Left colon (tissue), 2 donors: Measurements from ENCODE around the gene ABT1. TPM values are rescaled to one million over a fixed set of nuclear protein-coding genes. Genes with fewer than 3 reads are reported as not detected.
A peak's percentile ranks its signal among the peaks of the same experiment; 100 is the strongest.

Source experiments
- ATAC-seq: fragments of 200-7000 bp; cut with Tn5 transposase; one replicate; pipeline ENCODE4 v1.9.1; 2020; ENCODE audit warnings: mild to moderate bottlenecking, moderate library complexity
- DNase-seq, 2 donors: peaks; one replicate each; pipeline ENCODE4 v3.0.0-alpha.2; 2020
- intact Hi-C, 2 donors: fragments of 100-400 bp; cut with DNase I in 1 of 2; cut with micrococcal nuclease in 1 of 2; formaldehyde crosslinking; loops; one replicate each; pipeline versions ENCODE4 v1.11.2 to v1.14.0; 2022; cut with DNase I, micrococcal nuclease
- total RNA-seq, 2 donors: library from RNA; stranded (reverse); fragmentation: NEBNext Ultra II Directional; extraction: Animal tissue kit (Norgen Biotek cat#: 25700); gene quantifications; one replicate each; pipeline ENCODE4 v1.2.1, GENCODE V29; 2021
- donor health status: DM: no; HTN: no; CAD: no.
- donor health status: DM: yes; HTN: yes; CAD: no.

The ABT1 gene
- total RNA-seq, 2 donors from 2014 or later, result 12.7 to 15.4 TPM

DNA sequence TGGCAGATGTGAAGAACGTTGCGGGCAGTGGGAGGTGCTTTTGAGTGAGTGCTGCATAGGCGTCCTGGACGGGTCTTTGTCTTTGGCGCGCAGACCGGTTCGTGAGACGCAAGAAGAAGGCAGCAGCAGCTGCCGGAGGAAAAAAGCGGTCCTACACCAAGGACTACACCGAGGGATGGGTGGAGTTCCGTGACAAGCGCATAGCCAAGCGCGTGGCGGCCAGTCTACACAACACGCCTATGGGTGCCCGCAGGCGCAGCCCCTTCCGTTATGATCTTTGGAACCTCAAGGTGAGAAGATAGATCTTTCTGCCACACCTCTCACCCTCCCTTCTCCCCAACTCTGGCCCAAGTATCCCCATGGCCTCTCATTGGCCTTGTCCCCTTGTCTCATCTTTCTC lies 1.1 kb downstream of the ABT1 start:
- no peak for ATAC-seq
- DNase-seq, result no peak
- intact Hi-C loops, result loop anchor here in 1 of 2 donors (5.0 kb wide), 1 partner anchor 256 kb away; no protein-coding TSS in a partner anchor

- DNase-seq, result no peak
- ATAC-seq, result no peak
- intact Hi-C loops, result loop anchor here in 1 of 2 donors (5.0 kb wide), 1 partner anchor 256 kb away; no protein-coding TSS in a partner anchor
These were observed 1.5 kb downstream of the ABT1 start for GRCh38 chr6:26598267-26598666.

GRCh38 chr6:26599134-26599533 lies 2.4 kb downstream of the ABT1 start:
- intact Hi-C loops, result loop anchor here in 1 of 2 donors (5.0 kb wide), 1 partner anchor 257 kb away; no protein-coding TSS in a partner anchor
- no peak for ATAC-seq
- DNase-seq, result no peak

DNA sequence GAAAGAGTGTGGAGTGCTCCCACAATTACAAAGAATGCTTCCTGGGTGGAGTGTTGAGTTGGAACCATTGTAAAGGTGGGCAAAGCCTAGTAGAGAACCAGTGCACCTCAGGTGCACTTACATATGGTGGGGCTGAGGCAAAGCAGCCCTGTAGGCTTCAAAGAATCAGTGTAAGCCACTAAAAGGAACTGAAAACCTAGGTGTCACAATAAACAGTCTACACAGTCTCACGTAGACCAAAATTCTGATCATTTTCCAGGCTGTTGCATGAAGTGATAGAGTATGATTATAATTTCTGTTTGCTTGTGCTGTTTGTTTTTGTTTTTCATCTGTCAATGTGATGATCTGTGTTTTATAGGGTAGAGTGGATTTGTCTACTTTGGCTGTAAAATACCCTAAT lies 2.8 kb downstream of the ABT1 start:
- no peak for DNase-seq
- intact Hi-C loops, result loop anchor here in 1 of 2 donors (5.0 kb wide), 1 partner anchor 257 kb away; no protein-coding TSS in a partner anchor
- ATAC-seq, result no peak

- ATAC-seq (no peak), DNase-seq (no peak)
- intact Hi-C loops, result no loop called here
These were observed 4.0 kb downstream of the ABT1 start for GRCh38 chr6:26600759-26601158.

GRCh38 chr6:26602262-26602661 lies 5.5 kb downstream of the ABT1 start:
- no peak for DNase-seq
- intact Hi-C loops, result no loop called here
- ATAC-seq, result no peak

DNA sequence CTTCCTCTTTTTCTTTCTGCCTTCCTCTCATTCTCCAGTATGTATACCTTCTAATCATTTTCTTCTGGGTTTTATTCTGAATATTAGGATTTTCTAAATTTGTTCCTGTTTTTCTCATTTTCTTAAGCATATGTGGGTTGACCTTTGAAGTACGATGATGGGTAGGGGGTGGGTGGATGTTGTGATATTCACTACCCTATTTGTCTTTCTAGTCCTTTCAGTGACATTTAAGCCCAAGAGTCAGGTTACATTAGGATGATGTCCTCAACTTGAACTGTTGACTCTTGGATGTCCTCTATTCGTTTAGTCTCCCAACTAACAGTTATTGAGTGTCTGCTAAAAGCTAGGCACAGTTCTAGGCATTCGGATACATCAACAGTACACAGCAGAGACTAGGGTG lies 7.3 kb downstream of the ABT1 start:
- intact Hi-C loops, result no loop called here
- ATAC-seq (no peak), DNase-seq (no peak)

- intact Hi-C loops, result loop anchor here in 1 of 2 donors (5.0 kb wide), 1 partner anchor 478 kb away; no protein-coding TSS in a partner anchor
- no peak for DNase-seq
These were observed 8.0 kb downstream of the ABT1 start for GRCh38 chr6:26604797-26605196.

GRCh38 chr6:26607434-26608230 lies 10.9 kb downstream of the ABT1 start:
- DNase-seq (peak in 1 of 2 donors; percentile 44), ATAC-seq (peak; percentile 88)
- intact Hi-C loops, result loop anchor here in 1 of 2 donors (5.0 kb wide), 1 partner anchor 475 kb away; no protein-coding TSS in a partner anchor

More at GRCh38 chr6:26604797-26605196, 8.0 kb downstream of the ABT1 start:
- ATAC-seq, result no peak

DNA sequence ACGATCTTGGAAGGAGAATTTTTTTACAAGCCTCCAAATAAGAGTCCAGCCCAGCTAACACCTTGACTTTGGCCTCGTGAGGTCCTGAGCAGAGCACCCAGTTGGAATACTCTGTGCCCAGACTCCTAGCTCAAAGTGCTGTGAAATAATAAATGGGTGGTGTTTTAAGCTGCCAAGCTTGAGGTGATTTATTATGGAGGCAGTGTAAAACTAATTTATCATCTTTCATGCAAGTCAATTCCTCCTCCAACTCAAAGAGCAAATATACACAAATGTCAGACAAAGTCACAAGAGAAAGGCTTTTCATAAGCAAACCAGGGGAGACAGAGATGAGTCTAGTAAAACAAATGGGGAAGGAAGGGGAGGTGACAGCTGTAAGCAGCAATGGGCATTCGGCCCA lies 12.7 kb downstream of the ABT1 start:
- intact Hi-C loops, result loop anchor here in 1 of 2 donors (5.0 kb wide), 1 partner anchor 473 kb away; no protein-coding TSS in a partner anchor
- DNase-seq (no peak), ATAC-seq (no peak)

DNA sequence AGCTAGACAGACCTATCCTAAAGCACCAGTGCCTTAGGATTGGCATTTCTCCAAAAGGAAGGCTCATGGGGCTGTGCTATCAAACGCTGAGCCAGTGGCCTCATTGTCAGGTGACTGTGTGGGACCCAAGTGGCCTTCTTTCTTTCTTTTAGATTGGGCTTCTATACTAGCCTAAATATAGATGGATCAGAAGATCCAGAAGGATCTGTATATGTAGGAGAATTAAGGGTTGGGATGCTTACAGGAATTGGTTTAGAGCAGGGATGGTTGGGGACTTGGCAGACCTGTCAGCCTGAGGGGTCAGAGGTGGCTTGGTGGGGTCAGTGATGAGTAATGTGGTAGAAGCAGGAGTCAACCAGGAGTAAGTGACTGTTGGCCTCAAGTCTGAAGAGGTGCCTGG lies 14.8 kb downstream of the ABT1 start:
- no peak for DNase-seq
- ATAC-seq, result no peak
- intact Hi-C loops, result no loop called here

DNA sequence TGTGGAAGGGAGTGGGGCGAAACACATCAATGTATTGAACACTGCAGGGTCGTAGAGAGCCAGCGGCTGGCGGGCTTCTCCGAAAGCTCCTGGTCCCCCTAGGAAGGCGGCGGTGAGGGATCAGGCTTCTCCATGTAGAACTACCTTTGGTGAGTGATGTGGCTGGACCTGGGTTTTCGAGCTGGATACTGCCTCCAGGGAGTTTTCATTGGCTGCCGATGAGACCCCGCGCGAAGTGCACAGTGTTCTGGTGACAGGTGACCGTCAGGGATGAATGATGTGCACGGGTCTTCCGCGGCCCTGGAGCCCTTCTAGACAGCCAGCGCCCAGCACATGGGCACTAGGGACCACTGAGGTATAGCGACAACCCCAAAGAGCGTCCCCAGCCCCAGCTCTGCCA lies 16.4 kb downstream of the ABT1 start:
- no peak for DNase-seq
- intact Hi-C loops, result no loop called here
- ATAC-seq, result no peak

GRCh38 chr6:26613689-26614683 lies 17.2 kb downstream of the ABT1 start:
- ATAC-seq (peak; percentile 60), DNase-seq (peak in 1 of 2 donors; percentile 29)
- intact Hi-C loops, result no loop called here

DNA sequence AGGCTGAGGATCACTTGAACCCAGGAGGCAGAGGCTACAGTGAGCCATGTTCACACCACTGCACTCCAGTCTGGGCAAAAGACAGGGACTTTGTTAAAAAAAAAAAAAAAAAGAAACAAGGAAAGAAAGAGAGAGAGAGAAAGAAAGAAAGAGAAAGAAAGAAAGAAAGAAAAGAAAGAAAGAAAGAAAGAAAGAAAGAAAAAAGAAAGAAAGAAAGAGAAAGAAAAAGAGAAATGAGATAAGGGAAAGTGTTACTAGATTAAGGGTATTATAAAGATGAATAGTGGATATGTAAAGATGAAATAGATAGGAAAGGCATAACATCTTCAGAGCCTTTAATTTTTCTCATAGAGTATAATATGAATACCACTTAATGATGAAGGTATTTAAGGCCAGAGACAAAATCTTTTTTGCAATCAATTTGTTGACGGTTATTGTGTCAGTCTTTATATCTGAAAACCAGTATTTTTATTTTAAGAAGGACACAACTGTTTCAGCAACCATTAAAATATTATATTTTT lies 26.6 kb downstream of the ABT1 start:
- DNase-seq (no peak), ATAC-seq (no peak)
- intact Hi-C loops, result no loop called here

- ATAC-seq (no peak), DNase-seq (no peak)
- intact Hi-C loops, result no loop called here
These were observed 27.8 kb downstream of the ABT1 start for GRCh38 chr6:26624557-26624956.

GRCh38 chr6:26627843-26628242 lies 31.1 kb downstream of the ABT1 start:
- ATAC-seq (no peak), DNase-seq (no peak)
- intact Hi-C loops, result no loop called here

GRCh38 chr6:26629359-26629758 lies 32.6 kb downstream of the ABT1 start:
- ATAC-seq (no peak), DNase-seq (no peak)
- intact Hi-C loops, result no loop called here

- intact Hi-C loops, result no loop called here
- ATAC-seq, result no peak
- DNase-seq, result no peak
These were observed 44.1 kb downstream of the ABT1 start for GRCh38 chr6:26640806-26641205.

DNA sequence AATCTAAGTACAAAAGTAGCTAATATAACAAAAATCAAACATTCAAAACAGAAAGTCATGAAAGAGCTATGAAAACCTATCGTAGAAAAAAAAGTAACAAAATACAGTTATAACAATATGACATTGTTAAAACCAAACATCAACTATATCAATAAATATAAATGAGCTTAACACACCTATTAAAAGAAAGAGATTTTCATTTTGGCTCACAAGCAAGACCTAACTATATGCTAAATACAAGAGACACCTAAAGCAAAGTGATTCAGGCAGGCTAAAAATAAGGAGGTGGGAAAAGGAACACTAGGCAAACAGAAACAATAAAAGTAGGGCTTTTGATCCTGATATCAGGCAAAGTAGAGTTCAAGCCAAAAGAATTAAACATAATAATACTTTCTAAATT lies 49.3 kb downstream of the ABT1 start:
- no peak for ATAC-seq
- DNase-seq, result no peak
- intact Hi-C loops, result no loop called here
